Stomach (tissue), 9 donors: ENCODE data around the gene SH3BP4. TPM values are rescaled to one million over a fixed set of nuclear protein-coding genes. Genes with fewer than 3 reads are reported as not detected.

Experiments
- DNase-seq, 2 donors: peaks; one replicate each; pipeline versions ENCODE4 v3.0.0 to v3.0.0-alpha.2; 2013 to 2019
- H3K27ac ChIP-seq, 5 donors: fragments of 200-600 bp in 4 of 5; sonication (generic) in 4 of 5; one replicate each; pipeline ENCODE4 v1.5.1; 2013 to 2019; ENCODE audit warnings: mild to moderate bottlenecking in 1 of 5, moderate library complexity in 1 of 5
- H3K27me3 ChIP-seq, 3 donors: fragments of 200-600 bp; sonication (generic); one replicate each; pipeline ENCODE4 v1.5.1; 2017 to 2019; ENCODE audit warnings: mixed run types in 1 of 3
- H3K36me3 ChIP-seq, 4 donors: fragments of 200-600 bp; sonication (generic); 1 replicate in 3 of 4; 2 replicates in 1 of 4; pipeline ENCODE4 v1.5.1; 2016 to 2019
- H3K4me1 ChIP-seq, 4 donors: fragments of 200-600 bp; sonication (generic); one replicate each; pipeline ENCODE4 v1.5.1; 2016 to 2019
- H3K4me3 ChIP-seq, 4 donors: fragments of 200-600 bp; sonication (generic) in 3 of 4; one replicate each; pipeline ENCODE4 v1.5.1; 2016 to 2019; ENCODE audit warnings: mild to moderate bottlenecking in 1 of 4
- H3K9me3 ChIP-seq, 4 donors: fragments of 200-600 bp; sonication (generic); one replicate each; pipeline ENCODE4 v1.5.1; 2016 to 2019
- CTCF ChIP-seq, 7 experiments: fragments of 450-650 bp in 4 of 7; fragments of 200-600 bp in 3 of 7; sonication (generic) in 3 of 7; IDR thresholded peaks; one replicate each; pipeline ENCODE4 v1.5.1; 2016 to 2019; ENCODE audit warnings: antibody characterized with exemption in 7 of 7, control low read depth in 2 of 7, mild to moderate bottlenecking in 1 of 7
- EP300 ChIP-seq: sonication (generic); formaldehyde crosslinking; IDR thresholded peaks from one replicate; pipeline ENCODE4 v1.6.1; 2017; ENCODE audit warnings: antibody characterized with exemption
- POLR2A ChIP-seq, 4 donors: fragments of 450-650 bp; IDR thresholded peaks; one replicate each; pipeline ENCODE4 v1.6.1; 2016; ENCODE audit warnings: antibody characterized with exemption in 4 of 4, control low read depth in 2 of 4, mild to moderate bottlenecking in 1 of 4, moderate library complexity in 1 of 4
- POLR2AphosphoS5 ChIP-seq, 3 donors: sonication (generic); formaldehyde crosslinking; IDR thresholded peaks; one replicate each; pipeline ENCODE4 v1.6.1; 2016; ENCODE audit warnings: antibody characterized with exemption in 3 of 3
- WGBS, 5 donors: extraction: QIAGEN DNeasy Blood & Tissue Kit in 3 of 5; methylation state at CpG; one replicate each; pipeline versions ENCODE4 v1.1.5 to v1.1.7; 2013 to 2018; 5-methylcytosine and 5-hydroxymethylcytosine counted together
- intact Hi-C: fragments of 100-400 bp; cut with DNase I; formaldehyde crosslinking; loops from one replicate; pipeline ENCODE4 v1.15.1; 2023; ENCODE audit warnings: low total_unique reads
- polyA plus RNA-seq, 3 donors: library from polyadenylated mRNA; stranded (reverse); fragments of 200-250 nt; gene quantifications; one replicate each; pipeline ENCODE4 v1.2.3, GENCODE V29; 2013
- total RNA-seq, 5 donors: library from RNA; depleted of rRNA; stranded (reverse); fragments of >200 nt; gene quantifications; one replicate each; pipeline versions ENCODE4 v1.1.0 to v1.2.3, GENCODE V29; 2014 to 2016
- donor health status: healthy with polysubstance abuse.
- donor health status: Bipolar disorder and iron deficiency.
- donor health status: healthy.

SH3BP4 gene
- total and polyA plus RNA-seq, 8 donors = 10.2 to 54.0 (median 18.8) TPM

DNA sequence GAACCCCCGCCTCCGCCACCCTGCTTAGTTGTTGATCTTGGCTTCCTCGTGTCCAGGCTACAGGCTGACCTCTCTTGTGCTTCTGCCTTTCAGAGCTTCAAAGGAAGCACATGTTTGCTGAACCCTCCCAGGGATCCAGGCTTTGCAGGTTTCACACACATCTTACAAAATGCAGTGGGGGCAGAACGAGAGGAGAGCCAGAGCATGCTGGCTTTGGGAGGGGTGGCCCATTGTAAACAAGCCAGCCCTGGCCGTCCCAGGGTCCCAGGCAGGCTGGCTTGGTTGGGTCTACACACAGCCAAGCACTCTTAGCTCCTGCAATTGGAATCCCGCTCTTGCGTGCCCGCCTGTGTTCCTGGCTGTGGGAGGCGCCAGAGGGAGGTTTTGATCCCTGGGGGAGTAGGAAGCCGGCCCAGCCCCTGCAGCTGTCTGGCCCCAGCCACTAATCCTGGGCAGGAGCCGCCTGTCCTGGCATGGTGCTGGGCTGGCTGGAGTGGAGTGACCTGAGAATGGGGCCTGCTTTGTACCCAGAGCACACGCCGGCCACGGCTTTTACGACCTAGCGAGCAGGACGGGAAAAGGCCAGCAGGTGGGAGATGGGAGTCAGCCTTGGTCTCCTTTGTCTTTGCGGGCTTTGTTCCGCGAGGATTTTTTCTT lies 53.9 kb downstream of the SH3BP4 start:
- Histone ChIP-seq H3K36me3 (no peaks in the 10 kb centered on the region), H3K27ac (peak overlapping the region; percentile 74 to 89 (median 82)), H3K4me1 (peaks cover 81 to 97% (median 90%) of the 10 kb centered on the region in 4 donors), H3K27me3 (no peaks in the 10 kb centered on the region), H3K9me3 (no peaks in the 10 kb centered on the region), H3K4me3 (no peak overlapping the region)
- TF ChIP-seq POLR2AphosphoS5 (IDR thresholded peaks at IDR 0.05) (no peak), POLR2A (IDR thresholded peaks at IDR 0.05) (no peak), CTCF (IDR thresholded peaks at IDR 0.05) (peak in 1 of 7 experiments; percentile 42)
- WGBS, 5 donors = 22 to 54% (median 48%) methylated on average over 15 to 20 of the region's 20 CpGs
- DNase-seq = peak; percentile 81 to 88
- intact Hi-C loops = no loop called here

- H3K27me3 ChIP-seq = no peaks in the 10 kb centered on the region
- 69 to 81% (median 71%) methylated on average over 10 of the region's 10 CpGs for WGBS, 5 donors
Observed at GRCh38 chr2:235006461-235006860, 54.6 kb downstream of the SH3BP4 start.

GRCh38 chr2:235006986-235007385 lies 55.2 kb downstream of the SH3BP4 start:
- H3K9me3 ChIP-seq = no peaks in the 10 kb centered on the region
- DNase-seq = no peak

More at GRCh38 chr2:235006461-235006860, 54.6 kb downstream of the SH3BP4 start:
- Histone ChIP-seq H3K4me1 (peaks cover 78 to 97% (median 89%) of the 10 kb centered on the region in 4 donors), H3K27ac (peak overlapping the region; percentile 74 to 89 (median 82)), H3K36me3 (no peaks in the 10 kb centered on the region), H3K4me3 (no peak overlapping the region), H3K9me3 (no peaks in the 10 kb centered on the region)
- no peak for TF ChIP-seq POLR2A (IDR thresholded peaks at IDR 0.05)
- no peak for TF ChIP-seq POLR2AphosphoS5 (IDR thresholded peaks at IDR 0.05)
- TF ChIP-seq CTCF (IDR thresholded peaks at IDR 0.05) = no peak
- TF ChIP-seq EP300 = no peak
- intact Hi-C loops = no loop called here
- DNase-seq = no peak

More at GRCh38 chr2:235006986-235007385, 55.2 kb downstream of the SH3BP4 start:
- Histone ChIP-seq H3K4me1 (peaks cover 78 to 93% (median 88%) of the 10 kb centered on the region in 4 donors), H3K4me3 (no peak overlapping the region), H3K27me3 (no peaks in the 10 kb centered on the region), H3K27ac (peak overlapping the region; percentile 74 to 89 (median 82)), H3K36me3 (no peaks in the 10 kb centered on the region)
- WGBS, 5 donors = 53 to 69% (median 65%) methylated on average over 6 of the region's 6 CpGs
- intact Hi-C loops = no loop called here
- no peak for TF ChIP-seq POLR2A (IDR thresholded peaks at IDR 0.05)
- no peak for TF ChIP-seq EP300
- no peak for TF ChIP-seq CTCF (IDR thresholded peaks at IDR 0.05)
